GM21619 (cell line): ENCODE data around the gene VAV1.
"Not testable (repeated sequence)": the region's sequence is repeated elsewhere in the genome, so short reads cannot be mapped to it uniquely, and the experiment has no call there.

Experiments used
- ATAC-seq: cut with Tn5 transposase; IDR thresholded peaks from one replicate; pipeline ENCODE4 v1.9.1; 2021; ENCODE audit not compliant: unreplicated experiment

VAV1 gene

GRCh38 chr19:6737284-6737872 lies 35.1 kb upstream of the VAV1 start, which contains the start of gene GPR108:
GPR108 (minus strand) TSS chr19:6737580; CDS start chr19:6737576, 4 bp downstream.
- peak; percentile 52 for ATAC-seq

- no peak for ATAC-seq
These were observed 34.4 kb upstream of the VAV1 start for GRCh38 chr19:6737873-6738786.

GRCh38 chr19:6738787-6739389 lies 33.6 kb upstream of the VAV1 start:
- ATAC-seq: no peak

- no peak for ATAC-seq
These were observed 33.1 kb upstream of the VAV1 start, which contains the start of gene TRIP10 for GRCh38 chr19:6739390-6739882. TRIP10 (plus strand) TSS chr19:6739680; CDS start chr19:6739762, 82 bp downstream.

- no peak for ATAC-seq
These were observed 32.5 kb upstream of the VAV1 start for GRCh38 chr19:6739883-6740588.

- ATAC-seq: no peak
These were observed 31.7 kb upstream of the VAV1 start for GRCh38 chr19:6740589-6741343.

GRCh38 chr19:6743066-6743465 lies 29.4 kb upstream of the VAV1 start:
- no peak for ATAC-seq

- ATAC-seq: no peak
These were observed 28.7 kb upstream of the VAV1 start for GRCh38 chr19:6743714-6744380.

GRCh38 chr19:6744381-6745301 lies 27.9 kb upstream of the VAV1 start:
- no peak for ATAC-seq

GRCh38 chr19:6745965-6746364 lies 26.5 kb upstream of the VAV1 start:
- no peak for ATAC-seq

- ATAC-seq: not testable (repeated sequence)
These were observed 24.0 kb upstream of the VAV1 start for GRCh38 chr19:6748543-6748942.

- no peak for ATAC-seq
These were observed 22.4 kb upstream of the VAV1 start for GRCh38 chr19:6750062-6750461.

GRCh38 chr19:6751189-6751588 lies 21.3 kb upstream of the VAV1 start:
- ATAC-seq: no peak

GRCh38 chr19:6752256-6753177 lies 20.0 kb upstream of the VAV1 start:
- no peak for ATAC-seq

GRCh38 chr19:6753178-6754031 lies 19.1 kb upstream of the VAV1 start:
- ATAC-seq: peak; percentile 71

- no peak for ATAC-seq
These were observed 18.4 kb upstream of the VAV1 start for GRCh38 chr19:6754136-6754535.
